Fibroblast of skin of left quadriceps (primary cell): ENCODE results near the gene LHFPL3.
"Not testable (repeated sequence)": the region's sequence is repeated elsewhere in the genome, so short reads cannot be mapped to it uniquely, and the experiment has no call there.

Experiments
- DNase-seq, 2 experiments: peaks; one replicate each; pipeline ENCODE4 v3.0.0-alpha.2; 2013; ENCODE audit warnings: low read depth in 2 of 2

The LHFPL3 gene

DNA sequence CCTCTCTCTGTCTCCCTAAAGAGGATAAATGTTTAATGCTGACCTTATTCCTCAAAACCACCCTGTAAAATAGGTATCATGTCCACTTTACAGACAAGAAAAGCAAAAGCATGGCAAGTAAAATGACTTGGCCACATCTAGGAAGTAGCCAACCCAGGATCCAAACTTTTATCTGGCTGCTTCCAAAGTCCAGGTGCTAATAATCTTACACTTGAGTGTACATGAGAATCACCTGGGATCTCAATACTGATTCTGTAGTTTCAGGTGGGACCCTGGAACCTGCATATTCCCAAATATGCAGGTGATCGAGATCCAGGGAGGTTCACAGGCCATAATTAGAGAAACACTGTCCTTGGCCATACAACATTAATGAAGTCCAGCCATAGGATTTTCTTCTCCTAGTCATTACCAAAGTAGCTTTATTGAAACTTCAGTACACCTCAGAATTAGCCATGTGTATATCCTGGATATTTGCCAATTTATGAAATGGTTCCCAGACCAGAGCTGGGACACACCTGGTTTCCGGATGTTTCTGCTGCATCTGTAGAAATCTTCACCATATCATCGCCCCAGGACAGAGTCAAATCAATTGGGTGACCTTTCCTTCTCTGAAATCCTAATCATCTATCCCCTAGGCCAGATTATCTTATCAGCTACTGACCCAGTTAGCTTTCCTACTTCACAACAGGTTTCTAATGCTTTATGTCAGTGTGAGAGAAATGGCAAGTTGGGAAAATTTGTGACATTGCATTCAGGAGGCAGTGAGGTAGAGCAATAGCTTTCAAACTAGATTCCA lies 566.5 kb downstream of the LHFPL3 start:
- DNase-seq: no peak

GRCh38 chr7:104895522-104896236 lies 567.3 kb downstream of the LHFPL3 start:
- no peak for DNase-seq

DNA sequence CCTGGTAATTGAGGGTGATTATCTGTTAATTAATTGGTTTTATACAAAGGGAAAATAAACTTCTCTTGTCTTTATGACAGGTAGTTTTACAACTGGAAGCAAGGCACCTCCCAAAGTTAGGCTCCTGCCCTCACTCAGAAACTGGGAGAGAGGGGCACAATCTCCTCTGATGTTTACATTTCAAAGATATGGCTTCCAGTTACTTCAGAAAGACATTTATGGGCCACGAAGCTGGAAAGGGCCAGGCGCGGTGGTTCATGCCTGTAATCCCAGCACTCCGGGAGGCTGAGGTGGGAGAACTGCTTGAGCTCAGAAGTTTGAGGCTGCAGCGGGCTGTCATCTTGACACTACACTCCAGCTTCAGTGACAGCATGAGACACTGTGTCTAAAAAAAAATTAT lies 570.0 kb downstream of the LHFPL3 start:
- no peak for DNase-seq

DNA sequence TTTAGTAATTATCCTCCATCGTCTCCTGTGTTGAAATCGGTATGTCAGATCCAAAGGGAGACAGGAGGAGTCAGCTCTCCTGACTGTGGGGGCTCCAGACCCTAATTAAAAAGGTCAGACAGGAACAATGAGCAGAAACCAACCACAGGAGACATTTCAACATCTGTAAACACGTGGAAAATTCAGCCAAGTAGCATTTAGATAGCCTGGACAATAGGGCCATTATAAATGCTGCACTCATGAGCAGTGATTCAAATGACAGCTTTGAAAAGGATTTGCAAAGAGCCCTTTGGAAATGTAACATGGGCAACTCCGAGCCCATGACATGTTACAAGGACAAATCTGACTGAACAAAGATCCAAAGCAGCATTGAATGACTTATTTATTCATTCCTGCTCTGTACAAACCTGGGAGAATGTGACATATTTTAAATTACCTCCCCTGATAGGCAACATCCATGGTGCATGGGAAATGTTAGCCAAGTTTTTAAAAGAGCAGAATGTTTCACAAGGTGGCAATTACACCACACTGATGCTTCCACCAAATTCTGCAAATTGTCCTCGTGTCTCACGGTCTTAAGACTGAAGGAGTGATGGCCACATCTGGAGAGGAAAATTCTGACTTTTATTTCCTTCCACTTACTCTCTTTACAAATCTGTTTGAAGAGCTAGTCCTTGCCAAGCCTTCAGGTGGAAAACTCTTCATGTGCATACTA lies 572.3 kb downstream of the LHFPL3 start:
- no peak for DNase-seq

GRCh38 chr7:104901240-104901619 lies 572.8 kb downstream of the LHFPL3 start:
- DNase-seq: no peak

DNA sequence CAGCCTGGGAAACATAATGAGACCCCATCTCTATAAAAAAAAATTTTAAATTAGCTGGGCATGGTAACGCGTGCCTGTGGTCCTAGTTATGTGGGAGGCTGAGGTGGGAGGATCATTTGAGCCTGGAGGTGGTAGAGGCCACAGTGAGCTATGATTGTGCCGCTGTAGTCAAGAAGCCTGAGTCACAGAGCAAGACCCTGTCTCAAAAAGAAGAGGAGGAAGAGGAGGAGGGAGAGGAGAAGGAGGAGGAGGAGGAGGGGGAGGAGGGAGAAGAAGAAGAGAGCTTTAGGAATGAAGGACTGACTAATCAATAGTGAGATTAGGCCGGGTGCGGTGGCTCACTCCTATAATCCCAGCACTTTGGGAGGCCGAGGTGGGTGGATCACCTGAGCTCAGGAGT lies 573.8 kb downstream of the LHFPL3 start:
- no peak for DNase-seq

DNA sequence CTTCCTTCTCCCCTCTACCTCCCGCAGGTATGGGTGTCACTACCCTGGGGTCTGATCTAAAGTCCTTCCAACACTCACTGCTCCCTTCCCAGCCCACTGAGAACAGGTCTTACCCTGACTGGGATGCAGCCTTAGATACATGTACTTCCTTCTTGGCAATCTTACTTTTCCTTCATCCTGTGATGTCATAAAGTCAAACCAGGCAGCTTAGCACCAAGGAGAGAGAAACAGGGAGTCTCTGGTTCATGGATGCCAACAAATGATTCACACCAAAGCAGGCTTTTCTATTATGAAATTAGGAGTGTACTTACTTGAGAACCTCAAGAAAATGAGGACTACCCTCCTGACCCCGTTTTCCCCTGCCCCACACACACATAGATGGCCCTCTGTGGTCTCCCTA lies 574.6 kb downstream of the LHFPL3 start:
- no peak for DNase-seq

DNA sequence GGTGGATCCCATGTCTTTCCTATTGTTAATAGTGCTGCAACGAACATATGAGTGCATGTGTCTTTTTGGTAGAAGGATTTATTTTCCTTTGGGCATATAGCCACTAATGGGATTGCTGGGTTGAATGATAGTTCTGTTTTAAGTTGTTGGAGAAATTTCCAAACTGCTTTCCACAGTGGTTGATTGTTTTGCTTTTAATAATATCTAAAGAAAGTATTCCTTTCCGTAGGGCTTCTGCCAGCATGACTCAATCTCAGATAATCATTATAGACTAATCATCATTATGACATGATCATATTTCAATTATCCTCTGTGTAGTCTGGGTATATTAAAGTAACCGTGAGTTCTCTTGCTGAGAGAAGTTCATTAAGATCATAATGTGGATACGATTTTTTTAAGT lies 575.4 kb downstream of the LHFPL3 start:
- DNase-seq: no peak

DNA sequence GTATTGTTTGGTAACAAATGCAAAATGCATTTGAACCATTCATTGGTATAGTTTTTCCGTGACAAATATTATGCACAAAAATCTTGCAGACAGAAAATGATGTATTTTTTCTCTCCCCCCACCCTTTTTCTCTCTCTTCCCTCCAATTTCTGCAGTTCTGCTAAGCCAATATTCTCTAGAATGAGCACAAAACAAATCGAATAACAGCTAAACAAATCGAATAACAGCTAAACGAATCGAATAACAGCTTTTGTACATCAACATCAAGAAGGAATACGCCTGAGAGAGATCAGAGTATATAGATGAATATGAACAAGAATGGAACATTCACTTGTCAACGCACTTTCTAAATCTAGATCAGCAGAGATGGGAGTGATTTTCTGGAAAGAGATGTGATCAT lies 577.6 kb downstream of the LHFPL3 start:
- no peak for DNase-seq

DNA sequence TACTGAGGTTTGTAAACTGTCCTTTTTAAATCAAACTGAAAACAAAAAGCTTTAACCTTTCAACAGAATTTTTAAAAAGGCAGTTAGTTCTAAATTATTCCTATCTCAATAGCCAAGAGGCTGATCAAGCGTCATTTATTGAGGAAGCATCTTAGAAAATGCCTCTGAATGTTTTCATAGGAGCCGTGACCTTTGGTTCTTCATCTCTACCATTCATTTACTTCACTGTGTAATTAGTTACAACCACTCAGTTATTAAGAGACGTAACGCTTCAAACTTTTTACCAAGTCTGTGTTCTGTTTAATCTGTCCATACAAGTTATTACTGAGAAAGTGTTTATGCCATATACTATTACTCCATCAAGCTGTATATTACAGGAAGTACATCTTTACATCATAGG lies 578.2 kb downstream of the LHFPL3 start:
- DNase-seq: no peak

- no peak for DNase-seq
These were observed 580.2 kb downstream of the LHFPL3 start for GRCh38 chr7:104908636-104909035.

DNA sequence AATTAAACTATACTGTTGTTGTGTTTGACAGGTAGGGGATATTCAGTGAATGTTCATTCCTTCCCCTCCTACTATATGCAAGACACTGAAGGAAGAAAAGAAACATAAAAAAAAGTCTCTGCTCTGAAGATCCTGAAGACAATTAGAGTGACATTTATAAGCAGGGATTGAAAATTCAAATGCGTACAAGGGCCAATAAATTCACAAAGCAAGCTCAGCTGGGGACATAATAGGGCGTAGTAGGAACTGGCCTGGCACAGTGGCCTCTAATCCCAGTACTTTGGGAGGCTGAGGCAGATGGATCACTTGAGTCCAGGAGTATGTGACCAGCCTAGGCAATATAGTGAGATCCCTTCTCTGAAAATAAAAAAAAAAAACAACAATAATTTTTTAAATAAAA lies 580.7 kb downstream of the LHFPL3 start:
- no peak for DNase-seq

- no peak for DNase-seq
These were observed 586.0 kb downstream of the LHFPL3 start for GRCh38 chr7:104914421-104914820.

- no peak for DNase-seq
These were observed 593.2 kb downstream of the LHFPL3 start for GRCh38 chr7:104921596-104921995.

GRCh38 chr7:104922182-104923009 lies 594.0 kb downstream of the LHFPL3 start:
- DNase-seq: peak; percentile 38 to 42

GRCh38 chr7:104923010-104923421 lies 594.6 kb downstream of the LHFPL3 start:
- peak; percentile 65 for DNase-seq

GRCh38 chr7:104926189-104926588 lies 597.8 kb downstream of the LHFPL3 start:
- DNase-seq: not testable (repeated sequence)

GRCh38 chr7:104926601-104927041 lies 598.2 kb downstream of the LHFPL3 start:
- no peak for DNase-seq

DNA sequence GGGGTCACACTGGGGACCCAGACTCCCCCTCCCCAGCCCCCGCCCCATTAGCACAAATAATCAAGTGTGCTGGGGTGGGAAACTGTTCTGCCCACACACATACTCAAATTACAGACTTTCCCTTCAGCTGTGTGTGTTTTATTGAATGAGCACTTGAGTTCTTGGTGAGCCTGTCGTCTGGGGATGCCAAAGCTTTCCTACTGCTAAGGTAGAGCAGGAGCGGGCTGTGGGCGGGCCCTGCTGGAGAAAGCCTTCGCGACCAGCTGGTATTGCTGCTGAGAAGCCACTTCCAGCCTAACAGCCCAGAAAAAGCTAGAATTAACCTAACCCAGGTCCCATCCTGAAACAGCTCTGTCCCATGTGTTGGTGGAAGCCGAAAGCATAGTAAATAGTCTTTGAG lies 598.7 kb downstream of the LHFPL3 start:
- no peak for DNase-seq

GRCh38 chr7:104928721-104929400 lies 600.5 kb downstream of the LHFPL3 start:
- no peak for DNase-seq

- no peak for DNase-seq
These were observed 601.5 kb downstream of the LHFPL3 start for GRCh38 chr7:104929921-104930320.
